Progenitor cell of endocrine pancreas (in vitro differentiated cells): ENCODE data around the gene USP3. TPM values are rescaled to one million over a fixed set of nuclear protein-coding genes. Genes with fewer than 3 reads are reported as not detected.
A peak's percentile ranks its signal among the peaks of the same experiment; 100 is the strongest.

Source experiments
- DNase-seq: peaks from one replicate; pipeline ENCODE4 v3.0.0; 2021; ENCODE audit warnings: low spot score; ENCODE audit not compliant: unreplicated experiment
- H3K27ac Mint-ChIP-seq: 2 replicates; pipeline ENCODE4 v1.8.0; 2021; ENCODE audit warnings: mild to moderate bottlenecking, moderate library complexity, mixed read lengths
- H3K27me3 Mint-ChIP-seq: 2 replicates; pipeline ENCODE4 v1.8.0; 2021; ENCODE audit warnings: mixed read lengths
- H3K36me3 Mint-ChIP-seq: 2 replicates; pipeline ENCODE4 v1.8.0; 2022; ENCODE audit warnings: mixed read lengths; ENCODE audit not compliant: insufficient read depth
- H3K4me1 Mint-ChIP-seq: 2 replicates; pipeline ENCODE4 v1.8.0; 2021; ENCODE audit warnings: low read depth, mixed read lengths
- H3K4me3 Mint-ChIP-seq: 2 replicates; pipeline ENCODE4 v1.8.0; 2021; ENCODE audit warnings: low read depth, mild to moderate bottlenecking, moderate library complexity, mixed read lengths
- H3K9me3 Mint-ChIP-seq: 2 replicates; pipeline ENCODE4 v1.8.0; 2021; ENCODE audit warnings: low read depth, mixed read lengths
- total RNA-seq: library from RNA; stranded (reverse); gene quantifications from 2 replicates; pipeline ENCODE4 v1.2.1, GENCODE V29; 2021
- TF ChIP-seq, protein P1 (sequence below): fragments of 200-600 bp; sonication (generic); IDR thresholded peaks from one replicate; pipeline ENCODE4 v1.5.0; 2021; ENCODE audit warnings: antibody characterized with exemption, mild to moderate bottlenecking; ENCODE audit not compliant: unreplicated experiment

USP3 gene
- total RNA-seq, 1 donor from 2014 or later: 77.0 TPM

DNA sequence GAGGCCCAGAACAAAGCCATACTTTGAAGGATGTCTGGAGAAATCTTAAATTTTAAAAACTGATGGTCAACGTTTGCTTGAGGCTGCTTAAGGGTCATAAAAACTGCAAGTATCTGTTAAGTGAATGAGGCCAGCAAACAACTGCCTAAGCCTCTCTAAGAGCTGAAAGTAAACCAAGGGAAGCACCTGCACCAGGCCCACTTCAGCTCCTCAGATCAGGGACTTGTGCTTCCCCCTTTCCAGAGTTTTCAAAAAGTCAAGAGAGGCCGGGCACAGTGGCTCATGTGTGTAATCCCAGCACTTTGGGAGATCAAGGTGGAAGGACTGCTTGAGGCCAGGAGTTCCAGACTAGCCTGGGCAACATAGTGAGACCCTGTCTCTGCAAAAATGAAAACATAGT lies 101.9 kb downstream of the USP3 start:
- DNase-seq: no peak
- Mint-ChIP-seq H3K27me3 (peaks cover 13% of the 10 kb centered on the region), H3K4me3 (no peak overlapping the region), H3K4me1 (peaks cover 20% of the 10 kb centered on the region), H3K36me3 (peaks cover 13% of the 10 kb centered on the region), H3K27ac (no peak overlapping the region), H3K9me3 (no peaks in the 10 kb centered on the region)
- TF ChIP-seq, protein P1, sequence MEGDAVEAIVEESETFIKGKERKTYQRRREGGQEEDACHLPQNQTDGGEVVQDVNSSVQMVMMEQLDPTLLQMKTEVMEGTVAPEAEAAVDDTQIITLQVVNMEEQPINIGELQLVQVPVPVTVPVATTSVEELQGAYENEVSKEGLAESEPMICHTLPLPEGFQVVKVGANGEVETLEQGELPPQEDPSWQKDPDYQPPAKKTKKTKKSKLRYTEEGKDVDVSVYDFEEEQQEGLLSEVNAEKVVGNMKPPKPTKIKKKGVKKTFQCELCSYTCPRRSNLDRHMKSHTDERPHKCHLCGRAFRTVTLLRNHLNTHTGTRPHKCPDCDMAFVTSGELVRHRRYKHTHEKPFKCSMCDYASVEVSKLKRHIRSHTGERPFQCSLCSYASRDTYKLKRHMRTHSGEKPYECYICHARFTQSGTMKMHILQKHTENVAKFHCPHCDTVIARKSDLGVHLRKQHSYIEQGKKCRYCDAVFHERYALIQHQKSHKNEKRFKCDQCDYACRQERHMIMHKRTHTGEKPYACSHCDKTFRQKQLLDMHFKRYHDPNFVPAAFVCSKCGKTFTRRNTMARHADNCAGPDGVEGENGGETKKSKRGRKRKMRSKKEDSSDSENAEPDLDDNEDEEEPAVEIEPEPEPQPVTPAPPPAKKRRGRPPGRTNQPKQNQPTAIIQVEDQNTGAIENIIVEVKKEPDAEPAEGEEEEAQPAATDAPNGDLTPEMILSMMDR: no peak

DNA sequence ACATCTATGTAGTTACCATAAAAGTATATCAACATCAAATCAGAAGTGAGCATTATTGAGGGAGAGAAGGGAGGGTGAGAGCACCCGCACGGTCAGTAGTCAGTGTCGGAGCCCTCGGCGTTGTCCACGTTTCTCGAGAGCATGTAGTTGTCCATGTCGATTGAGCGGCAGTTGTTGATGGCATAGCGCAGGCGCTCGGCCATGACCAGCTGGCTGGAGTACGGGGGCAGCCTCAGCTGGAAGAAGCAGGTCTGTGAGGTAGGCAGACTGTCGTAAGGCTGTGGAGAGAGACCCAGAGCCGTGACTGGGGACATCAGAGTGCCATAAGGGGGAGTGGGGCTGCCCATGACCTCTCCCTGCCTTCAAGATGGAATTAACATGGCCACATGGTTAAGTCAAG lies 104.6 kb downstream of the USP3 start:
- no peaks in the 10 kb centered on the region for H3K9me3 Mint-ChIP-seq
- peaks cover 13% of the 10 kb centered on the region for H3K4me1 Mint-ChIP-seq
- TF ChIP-seq, protein P1: no peak
- no peak for DNase-seq
- no peak overlapping the region for H3K4me3 Mint-ChIP-seq
- no peaks in the 10 kb centered on the region for H3K27me3 Mint-ChIP-seq
- peak overlapping the region; percentile 44 for H3K27ac Mint-ChIP-seq
- H3K36me3 Mint-ChIP-seq: peaks cover 20% of the 10 kb centered on the region

DNA sequence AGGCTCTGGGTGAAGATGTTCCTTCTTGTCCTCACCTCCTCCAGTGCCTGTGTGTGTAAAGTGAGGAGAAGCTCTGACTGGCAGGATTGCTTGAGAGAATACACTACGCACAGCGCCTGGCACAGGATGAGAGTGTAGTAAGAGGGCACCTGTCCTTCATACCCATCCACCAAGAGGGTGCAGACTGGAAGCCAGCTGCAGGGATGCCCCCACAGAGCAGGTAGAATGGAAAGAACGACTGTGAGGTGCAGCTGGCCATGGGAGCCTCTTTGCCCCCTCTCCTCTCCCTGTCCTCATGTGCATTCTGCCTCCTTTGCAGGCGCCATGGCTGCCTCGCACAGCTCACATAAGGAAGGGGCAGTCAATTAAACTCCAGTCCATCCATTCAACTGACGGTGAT lies 105.1 kb downstream of the USP3 start:
- H3K4me1 Mint-ChIP-seq: peaks cover 13% of the 10 kb centered on the region
- no peak overlapping the region for H3K4me3 Mint-ChIP-seq
- no peaks in the 10 kb centered on the region for H3K27me3 Mint-ChIP-seq
- TF ChIP-seq, protein P1: no peak
- H3K36me3 Mint-ChIP-seq: peaks cover 20% of the 10 kb centered on the region
- no peak overlapping the region for H3K27ac Mint-ChIP-seq
- no peaks in the 10 kb centered on the region for H3K9me3 Mint-ChIP-seq
- no peak for DNase-seq

DNA sequence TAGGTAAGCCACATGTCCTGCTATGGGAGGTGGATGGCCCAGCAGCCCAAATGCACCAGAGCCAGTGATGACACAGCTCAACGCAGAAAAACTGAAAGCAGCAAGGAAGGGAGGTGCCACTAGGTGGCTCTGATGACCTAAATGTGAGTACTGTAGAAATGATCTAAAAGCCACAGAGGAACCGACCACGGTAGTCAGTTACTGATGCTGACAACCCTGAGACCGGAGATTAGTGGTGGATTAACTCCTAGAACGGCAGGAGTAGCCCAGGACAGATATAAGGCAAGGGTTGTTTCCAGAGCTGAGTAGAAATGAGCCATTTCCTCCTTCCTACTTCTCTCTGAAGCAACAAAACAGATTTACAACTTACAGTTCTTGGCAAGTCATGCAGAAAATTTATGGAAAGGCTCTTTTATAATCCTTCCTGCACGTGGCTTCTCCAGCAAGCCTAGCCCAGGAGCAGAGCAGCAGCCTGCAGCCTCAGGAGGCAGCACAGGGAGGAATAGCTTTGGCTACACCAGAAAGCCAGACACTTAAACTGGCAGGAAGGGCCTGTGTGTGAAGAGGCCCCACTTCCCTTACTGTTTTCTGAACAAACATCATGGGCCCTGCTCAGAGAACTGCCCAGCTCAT lies 105.9 kb downstream of the USP3 start:
- no peaks in the 10 kb centered on the region for H3K27me3 Mint-ChIP-seq
- H3K4me3 Mint-ChIP-seq: no peak overlapping the region

DNA sequence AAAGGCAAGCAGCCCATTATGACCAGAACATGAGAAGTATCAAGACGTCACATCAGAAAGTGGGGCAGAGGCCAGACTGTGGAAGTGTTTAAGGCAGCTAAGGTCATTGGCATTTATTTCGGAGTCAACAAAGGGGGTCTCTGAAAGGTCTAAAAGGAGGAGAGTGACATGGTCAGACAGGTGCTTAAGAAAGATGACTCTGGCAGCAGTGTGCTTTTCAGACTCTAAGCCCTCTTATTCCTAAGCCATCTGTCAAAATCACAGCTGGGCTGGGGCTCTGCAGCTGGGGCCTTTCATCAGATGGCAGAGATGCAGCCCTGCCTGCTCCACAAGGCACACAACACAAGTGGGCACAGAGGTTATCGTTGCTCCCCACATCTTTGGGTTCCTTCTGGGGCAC lies 106.8 kb downstream of the USP3 start:
- DNase-seq: no peak
- Mint-ChIP-seq H3K27ac (peak overlapping the region; percentile 53), H3K9me3 (no peaks in the 10 kb centered on the region), H3K27me3 (no peaks in the 10 kb centered on the region), H3K4me3 (no peak overlapping the region), H3K4me1 (peaks cover 19% of the 10 kb centered on the region), H3K36me3 (peaks cover 25% of the 10 kb centered on the region)
- TF ChIP-seq, protein P1: no peak

More for the DNA sequence above, 105.9 kb downstream of the USP3 start:
- peak overlapping the region; percentile 19 for H3K27ac Mint-ChIP-seq
- H3K9me3 Mint-ChIP-seq: no peaks in the 10 kb centered on the region
- H3K4me1 Mint-ChIP-seq: peaks cover 13% of the 10 kb centered on the region
- DNase-seq: peak; percentile 31
- H3K36me3 Mint-ChIP-seq: peaks cover 25% of the 10 kb centered on the region
- TF ChIP-seq, protein P1: peak; percentile 75
